PC-3 (cell line): Measurements from ENCODE around the gene CAMTA1. TPM values are rescaled to one million over a fixed set of nuclear protein-coding genes. Genes with fewer than 3 reads are reported as not detected.

Experiments
- ATAC-seq: fragments of 200-7000 bp; cut with Tn5 transposase; 2 replicates; pipeline ENCODE4 v1.9.1; 2020; ENCODE audit warnings: mild to moderate bottlenecking, moderate library complexity
- BruUV-seq: library from RNA; stranded (reverse); fragments of 400-500 nt; replicated peaks from 2 replicates; lab custom pipeline; 2021; lab: Mats Ljungman, UMichigan
- CTCF ChIA-PET: fragments of 300-600 bp; sonication (Branson Sonifier 250); formaldehyde crosslinking; loops from one replicate; lab custom pipeline; 2022; ENCODE audit warnings: antibody characterized with exemption; lab: Charles Lee
- POLR2A ChIA-PET: fragments of 300-600 bp; sonication (Branson Sonifier 250); formaldehyde crosslinking; loops from one replicate; lab custom pipeline; 2022; ENCODE audit warnings: antibody characterized with exemption; ENCODE audit not compliant: unreplicated experiment; lab: Charles Lee
- DNase-seq: peaks from one replicate; pipeline ENCODE4 v3.0.0-alpha.2; 2015
- H2AFZ ChIP-seq: fragments of 300-600 bp; sonication (generic); 2 replicates; pipeline ENCODE4 v1.6.0; 2016; ENCODE audit warnings: antibody characterized with exemption, low read length
- H3F3A ChIP-seq: fragments of 300-600 bp; sonication (generic); one replicate; pipeline ENCODE4 v1.6.0; 2017; ENCODE audit warnings: antibody characterized with exemption, low read length, control low read depth, mild to moderate bottlenecking; ENCODE audit not compliant: unreplicated experiment
- H3K27ac ChIP-seq: fragments of 300-600 bp; sonication (generic); 2 replicates; pipeline ENCODE4 v1.5.1; 2016; ENCODE audit warnings: mild to moderate bottlenecking, low read length
- H3K27me3 ChIP-seq: fragments of 300-600 bp; sonication (generic); 2 replicates; pipeline ENCODE4 v1.6.1; 2016; ENCODE audit warnings: low read length, mixed read lengths
- H3K36me3 ChIP-seq: fragments of 300-600 bp; sonication (generic); 2 replicates; pipeline ENCODE4 v1.6.1; 2016; ENCODE audit warnings: low read depth, mixed run types, low read length, mixed read lengths
- H3K4me1 ChIP-seq: fragments of 300-600 bp; sonication (generic); 2 replicates; pipeline ENCODE4 v1.5.1; 2016; ENCODE audit warnings: low read length; ENCODE audit not compliant: insufficient read depth
- H3K4me2 ChIP-seq: fragments of 300-600 bp; sonication (generic); 2 replicates; pipeline ENCODE4 v1.6.0; 2016; ENCODE audit warnings: low read length
- H3K4me3 ChIP-seq: fragments of 300-600 bp; sonication (generic); 2 replicates; pipeline ENCODE4 v1.5.1; 2016; ENCODE audit warnings: mild to moderate bottlenecking, low read length, mixed read lengths
- H3K79me2 ChIP-seq: fragments of 300-600 bp; sonication (generic); 2 replicates; pipeline ENCODE4 v1.6.1; 2017; ENCODE audit warnings: low read length, mixed read lengths
- H3K9ac ChIP-seq: fragments of 300-600 bp; sonication (generic); 2 replicates; pipeline ENCODE4 v1.6.0; 2016; ENCODE audit warnings: mild to moderate bottlenecking, low read length
- H3K9me2 ChIP-seq: fragments of 300-600 bp; sonication (generic); replicated peaks from 2 replicates; pipeline ENCODE4 v1.6.1; 2016; ENCODE audit warnings: mixed run types, low read length, mixed read lengths
- H3K9me3 ChIP-seq: fragments of 300-600 bp; sonication (generic); 2 replicates; pipeline ENCODE4 v1.6.1; 2016; ENCODE audit warnings: low read length, mixed read lengths
- H4K20me1 ChIP-seq: fragments of 300-600 bp; sonication (generic); 2 replicates; pipeline ENCODE4 v1.6.1; 2016; ENCODE audit warnings: low read length, mixed read lengths
- CTCF ChIP-seq: fragments of 300-600 bp; sonication (generic); conservative IDR thresholded peaks from 2 replicates; pipeline ENCODE4 v1.5.1; 2017; ENCODE audit warnings: antibody characterized with exemption, low read depth, mild to moderate bottlenecking, low read length
- EZH2 ChIP-seq: fragments of 300-600 bp; sonication (generic); IDR thresholded peaks from one replicate; pipeline ENCODE4 v1.6.1; 2017; ENCODE audit warnings: antibody characterized with exemption, mild to moderate bottlenecking, low read length; ENCODE audit not compliant: unreplicated experiment
- EZH2phosphoT487 ChIP-seq: fragments of 300-600 bp; sonication (generic); IDR thresholded peaks from 2 replicates; pipeline ENCODE4 v1.6.1; 2018; ENCODE audit warnings: mild to moderate bottlenecking, antibody characterized with exemption, low read length, borderline replicate concordance
- intact Hi-C: fragments of 100-400 bp; cut with micrococcal nuclease; formaldehyde crosslinking; loops from 2 replicates; pipeline ENCODE4 v1.9.0; 2023
- total RNA-seq: library from RNA; depleted of rRNA; stranded (reverse); fragments of >200 nt; gene quantifications from 2 replicates; pipeline ENCODE4 v1.2.3, GENCODE V29; 2014

The CAMTA1 gene
- total RNA-seq, 1 experiment from 2014 or later = 40.8 TPM

GRCh38 chr1:7658099-7658498 is 872.8 kb downstream of the CAMTA1 start:
- no peaks in the 10 kb centered on the region for H3K9me3 ChIP-seq
- POLR2A ChIA-PET = no interaction called here
- no peaks in the 10 kb centered on the region for H3K36me3 ChIP-seq
- intact Hi-C loops = no loop called here
- no peaks in the 10 kb centered on the region for H3K79me2 ChIP-seq
- no peak overlapping the region for H3K27ac ChIP-seq
- no peaks in the 10 kb centered on the region for H3K4me1 ChIP-seq
- no peak overlapping the region for H3K4me2 ChIP-seq
- CTCF ChIA-PET = no interaction called here
- BruUV-seq = no TSS peak
- DNase-seq = no peak
- TF ChIP-seq CTCF = no peak
- TF ChIP-seq EZH2phosphoT487 = no peak
- no peak for TF ChIP-seq EZH2
- no peaks in the 10 kb centered on the region for H4K20me1 ChIP-seq
- no peaks in the 10 kb centered on the region for H3F3A ChIP-seq
- H3K4me3 ChIP-seq = no peak overlapping the region
- no peaks in the 10 kb centered on the region for H3K9me2 ChIP-seq
- ATAC-seq = no peak
- no peak overlapping the region for H3K9ac ChIP-seq
- H2AFZ ChIP-seq = no peak overlapping the region
- peaks cover 17% of the 10 kb centered on the region; the same call in 1 of the 2 replicates for H3K27me3 ChIP-seq

GRCh38 chr1:7659514-7659913 is 874.3 kb downstream of the CAMTA1 start:
- no peaks in the 10 kb centered on the region for H4K20me1 ChIP-seq
- intact Hi-C loops = no loop called here
- H3K4me2 ChIP-seq = no peak overlapping the region
- no peak overlapping the region for H2AFZ ChIP-seq
- peaks cover 17% of the 10 kb centered on the region; the same call in 1 of the 2 replicates for H3K27me3 ChIP-seq
- H3K9me2 ChIP-seq = no peaks in the 10 kb centered on the region
- no TSS peak for BruUV-seq
- no peaks in the 10 kb centered on the region for H3K9me3 ChIP-seq
- H3K79me2 ChIP-seq = no peaks in the 10 kb centered on the region
- H3K36me3 ChIP-seq = no peaks in the 10 kb centered on the region
- ChIA-PET POLR2A (no interaction called here), CTCF (interaction anchor here (0.7 kb wide), 1 partner anchor 99 kb away, joined by 3 read pairs; no protein-coding TSS in a partner anchor)
- DNase-seq = no peak
- no peak for TF ChIP-seq EZH2
- TF ChIP-seq CTCF = no peak
- no peak for TF ChIP-seq EZH2phosphoT487
- ATAC-seq = no peak
- H3F3A ChIP-seq = no peaks in the 10 kb centered on the region
- no peaks in the 10 kb centered on the region for H3K4me1 ChIP-seq
- no peak overlapping the region for H3K27ac ChIP-seq
- no peak overlapping the region for H3K9ac ChIP-seq
- no peak overlapping the region for H3K4me3 ChIP-seq

- no peaks in the 10 kb centered on the region for H3K9me3 ChIP-seq
- no peaks in the 10 kb centered on the region for H4K20me1 ChIP-seq
- H3K27ac ChIP-seq = no peak overlapping the region
- H3K4me2 ChIP-seq = no peak overlapping the region
- peaks cover 14% of the 10 kb centered on the region; the same call in 1 of the 2 replicates for H3K27me3 ChIP-seq
- H3K36me3 ChIP-seq = no peaks in the 10 kb centered on the region
- H3F3A ChIP-seq = no peaks in the 10 kb centered on the region
- ChIA-PET CTCF (no interaction called here), POLR2A (no interaction called here)
- no peaks in the 10 kb centered on the region for H3K9me2 ChIP-seq
- intact Hi-C loops = loop anchor here (10.0 kb wide), 1 partner anchor 301 kb away; the partner anchor contains the start of gene PARK7
- no peaks in the 10 kb centered on the region for H3K79me2 ChIP-seq
- H2AFZ ChIP-seq = no peak overlapping the region
- DNase-seq = no peak
- no peak for TF ChIP-seq EZH2phosphoT487
- no peak for TF ChIP-seq EZH2
- TF ChIP-seq CTCF = no peak
- no peaks in the 10 kb centered on the region for H3K4me1 ChIP-seq
- no TSS peak for BruUV-seq
- no peak overlapping the region for H3K9ac ChIP-seq
- no peak overlapping the region for H3K4me3 ChIP-seq
- ATAC-seq = no peak
Measured at GRCh38 chr1:7663451-7664146, 878.3 kb downstream of the CAMTA1 start.
